Glomerular endothelial cell (primary cell): Measurements from ENCODE around the gene LIMA1. TPM values are rescaled to one million over a fixed set of nuclear protein-coding genes. Genes with fewer than 3 reads are reported as not detected.
"Not testable (repeated sequence)": the region's sequence is repeated elsewhere in the genome, so short reads cannot be mapped to it uniquely, and the experiment has no call there.

Experiments
- DNase-seq: peaks from one replicate; pipeline ENCODE4 v3.0.0-alpha.2; 2011; ENCODE audit warnings: low read depth, low spot score; ENCODE audit errors: extremely low read depth
- total RNA-seq: library from RNA; depleted of rRNA; stranded (reverse); fragments of >200 nt; gene quantifications from 2 replicates; pipeline ENCODE4 v1.2.3, GENCODE V29; 2015

LIMA1 gene
- total RNA-seq, 1 donor from 2014 or later: 85.5 TPM

- no peak for DNase-seq
These were observed 61.9 kb downstream of the LIMA1 start for GRCh38 chr12:50221228-50222008.

- no peak for DNase-seq
These were observed 62.8 kb downstream of the LIMA1 start for GRCh38 chr12:50220363-50220995.

- DNase-seq: no peak
These were observed 63.8 kb downstream of the LIMA1 start for GRCh38 chr12:50219544-50219943.

- DNase-seq: not testable (repeated sequence)
These were observed 64.3 kb downstream of the LIMA1 start for GRCh38 chr12:50219001-50219400.

- no peak for DNase-seq
These were observed 64.9 kb downstream of the LIMA1 start for GRCh38 chr12:50218386-50218785.

- DNase-seq: no peak
These were observed 66.1 kb downstream of the LIMA1 start for GRCh38 chr12:50217202-50217601.

- DNase-seq: no peak
These were observed 68.3 kb downstream of the LIMA1 start for GRCh38 chr12:50215033-50215432.

- DNase-seq: no peak
These were observed 69.3 kb downstream of the LIMA1 start for GRCh38 chr12:50214018-50214417.

- DNase-seq: no peak
These were observed 69.9 kb downstream of the LIMA1 start for GRCh38 chr12:50213439-50213838.

GRCh38 chr12:50212071-50212467 is 71.3 kb downstream of the LIMA1 start:
- DNase-seq: no peak

GRCh38 chr12:50211392-50212070 is 71.8 kb downstream of the LIMA1 start:
- no peak for DNase-seq

GRCh38 chr12:50207424-50207823 is 75.9 kb downstream of the LIMA1 start:
- DNase-seq: no peak

GRCh38 chr12:50205648-50206047 is 77.7 kb downstream of the LIMA1 start:
- no peak for DNase-seq

- no peak for DNase-seq
These were observed 79.6 kb downstream of the LIMA1 start for GRCh38 chr12:50203691-50204090.

- no peak for DNase-seq
These were observed 81.3 kb downstream of the LIMA1 start for GRCh38 chr12:50201987-50202521.

GRCh38 chr12:50200552-50201273 is 82.6 kb downstream of the LIMA1 start:
- DNase-seq: no peak

GRCh38 chr12:50198829-50199228 is 84.5 kb downstream of the LIMA1 start:
- DNase-seq: no peak

- DNase-seq: no peak
These were observed 86.0 kb downstream of the LIMA1 start for GRCh38 chr12:50197297-50197727.

GRCh38 chr12:50196537-50196936 is 86.8 kb downstream of the LIMA1 start:
- DNase-seq: no peak

GRCh38 chr12:50195832-50196231 is 87.5 kb downstream of the LIMA1 start:
- DNase-seq: no peak

- DNase-seq: no peak
These were observed 90.4 kb downstream of the LIMA1 start for GRCh38 chr12:50192908-50193307.
